T-helper 22 cell (primary cell): ENCODE measurements around the gene HNRNPR.
A peak's percentile ranks its signal among the peaks of the same experiment; 100 is the strongest.
"Not testable (repeated sequence)": the region's sequence is repeated elsewhere in the genome, so short reads cannot be mapped to it uniquely, and the experiment has no call there.

Experiments
- DNase-seq: peaks from one replicate; pipeline ENCODE4 v3.0.0-alpha.2; 2020; ENCODE audit warnings: low read depth

The HNRNPR gene

DNA sequence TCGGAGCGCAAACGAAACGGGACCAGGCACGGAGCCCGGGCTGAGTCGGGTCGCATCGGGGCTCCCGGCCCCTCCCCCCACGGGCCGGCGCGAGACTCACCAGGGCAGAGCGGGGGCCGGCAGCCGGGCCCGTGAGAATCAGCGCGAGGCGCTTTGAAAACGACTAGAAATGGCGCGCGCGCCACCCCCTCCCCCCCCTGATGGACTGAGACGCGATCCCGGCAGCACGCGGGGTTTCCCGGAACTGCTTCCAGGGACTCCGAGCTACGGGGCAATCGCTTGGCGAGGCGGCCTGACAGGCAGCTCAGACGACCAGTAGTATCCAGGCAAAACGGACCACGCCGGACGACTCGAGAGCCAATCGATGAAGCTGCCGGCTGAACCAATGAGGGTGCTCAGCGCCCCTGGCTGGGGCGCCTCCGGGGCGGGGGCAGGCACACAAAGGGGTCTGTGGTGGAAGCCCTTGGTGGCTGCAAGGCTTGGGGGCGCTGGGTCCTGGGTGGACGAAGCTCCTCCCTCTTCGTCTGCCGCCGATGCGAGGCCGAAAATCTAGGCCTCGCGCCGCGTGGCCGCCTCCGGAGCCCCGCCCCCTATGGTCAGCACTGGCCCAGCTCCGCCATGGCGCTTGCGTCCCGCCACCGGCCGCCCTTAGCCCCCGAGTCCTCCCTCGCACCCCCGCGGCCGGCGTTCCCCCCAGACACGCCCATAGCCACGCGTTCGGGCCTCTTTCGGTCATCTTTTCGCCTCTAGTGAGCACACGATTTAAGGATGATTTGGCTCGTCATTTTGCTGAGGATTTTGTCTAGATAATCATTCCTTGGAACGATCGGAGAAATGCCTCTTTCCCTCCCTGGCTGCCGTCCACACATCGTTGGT, at the start of gene HNRNPR:
Gene HNRNPR (minus strand): TSS at position 174 of the 876 bp plus-strand sequence. CDS start 3,276 bp downstream, outside the sequence.
- peak; percentile 99 for DNase-seq

GRCh38 chr1:23393706-23394105, 49.6 kb upstream of the HNRNPR start:
- DNase-seq: no peak

GRCh38 chr1:23392125-23392855, 48.2 kb upstream of the HNRNPR start:
- no peak for DNase-seq

GRCh38 chr1:23389837-23390321, 45.8 kb upstream of the HNRNPR start:
- no peak for DNase-seq

- DNase-seq: no peak
These were observed 43.4 kb upstream of the HNRNPR start for GRCh38 chr1:23387494-23387893.

GRCh38 chr1:23385119-23385621, 41.1 kb upstream of the HNRNPR start:
- DNase-seq: no peak

GRCh38 chr1:23384312-23385058, 40.4 kb upstream of the HNRNPR start:
- no peak for DNase-seq

GRCh38 chr1:23383577-23384311, 39.7 kb upstream of the HNRNPR start:
- no peak for DNase-seq

DNA sequence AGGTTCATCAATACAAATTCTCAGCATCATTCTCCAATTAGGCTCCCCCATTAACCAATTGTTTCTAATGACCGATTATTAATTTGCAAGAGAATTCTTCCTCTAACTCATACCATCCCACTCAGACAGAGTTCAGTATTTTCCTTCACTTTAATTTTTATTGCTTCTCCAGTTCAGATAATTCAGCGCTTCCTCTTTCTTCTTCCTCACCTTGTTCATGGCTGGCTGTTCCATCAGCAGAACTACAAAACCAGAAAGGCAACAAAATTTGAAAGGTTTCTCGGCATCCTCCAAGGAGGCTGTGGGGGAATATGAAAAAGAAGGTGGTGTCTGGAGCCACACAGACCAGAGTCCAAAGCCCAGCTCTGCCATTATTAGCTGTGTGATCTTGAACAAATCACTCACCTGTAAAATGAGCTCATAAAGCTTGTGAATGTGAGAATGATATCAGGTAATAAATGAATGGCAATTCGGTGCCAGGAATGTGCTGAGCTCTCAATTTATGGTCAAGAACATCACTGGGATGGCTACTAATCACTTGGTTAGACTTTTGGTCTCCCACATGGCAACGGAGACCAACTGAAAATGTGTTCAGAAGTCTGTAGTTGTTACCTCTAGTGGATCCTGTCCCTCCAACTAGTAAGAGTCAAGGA, 37.3 kb upstream of the HNRNPR start:
- DNase-seq: no peak

DNA sequence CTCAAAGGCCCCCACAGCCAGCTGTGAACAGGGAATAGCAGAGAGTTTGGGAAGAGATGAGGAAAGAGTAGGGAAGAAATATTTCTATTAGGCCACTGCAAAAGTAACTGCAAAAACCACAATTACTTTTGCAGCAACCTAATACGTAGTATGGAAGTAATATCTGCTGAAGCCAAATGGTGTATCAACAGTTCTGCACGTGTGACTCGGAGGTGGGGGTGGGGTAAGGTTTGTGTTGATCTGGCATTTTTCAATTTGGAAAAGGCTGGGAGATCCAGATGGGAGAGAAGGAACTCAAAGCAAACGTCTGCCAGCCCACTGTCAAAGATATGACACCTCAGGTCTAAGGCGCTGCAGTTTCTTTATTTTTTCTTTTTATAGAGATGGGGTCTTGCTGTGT, 36.6 kb upstream of the HNRNPR start:
- no peak for DNase-seq

GRCh38 chr1:23380236-23380635, 36.2 kb upstream of the HNRNPR start:
- not testable (repeated sequence) for DNase-seq

- DNase-seq: no peak
These were observed 33.1 kb upstream of the HNRNPR start for GRCh38 chr1:23376890-23377811.

DNA sequence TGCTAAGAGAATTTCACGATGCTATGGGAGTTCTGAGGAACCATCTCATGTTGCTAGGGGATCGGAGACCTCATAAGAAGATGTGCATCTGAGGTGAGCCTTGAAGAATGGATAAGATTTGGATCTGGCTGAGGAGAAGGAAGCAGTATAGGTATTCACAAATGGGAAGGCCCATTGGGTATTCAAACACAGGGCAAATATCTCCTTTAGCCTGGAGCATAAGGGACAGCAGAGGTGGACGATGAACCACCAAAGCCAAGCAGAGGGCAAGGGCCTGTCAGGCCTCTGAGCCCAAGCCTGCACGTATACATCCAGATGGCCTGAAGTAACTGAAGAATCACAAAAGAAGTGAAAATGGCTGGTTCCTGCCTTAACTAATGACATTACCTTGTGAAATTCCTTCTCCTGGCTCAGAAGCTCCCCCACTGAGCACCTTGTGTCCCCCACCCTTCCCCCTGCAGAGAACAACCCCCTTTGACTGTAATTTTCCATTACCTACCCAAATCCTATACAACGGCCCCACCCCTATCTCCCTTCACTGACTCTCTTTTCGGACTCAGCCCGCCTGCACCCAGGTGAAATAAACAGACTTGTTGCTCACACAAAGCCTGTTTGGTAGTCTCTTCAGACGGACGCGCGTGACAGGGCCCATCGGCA, 30.1 kb upstream of the HNRNPR start:
- DNase-seq: not testable (repeated sequence)

DNA sequence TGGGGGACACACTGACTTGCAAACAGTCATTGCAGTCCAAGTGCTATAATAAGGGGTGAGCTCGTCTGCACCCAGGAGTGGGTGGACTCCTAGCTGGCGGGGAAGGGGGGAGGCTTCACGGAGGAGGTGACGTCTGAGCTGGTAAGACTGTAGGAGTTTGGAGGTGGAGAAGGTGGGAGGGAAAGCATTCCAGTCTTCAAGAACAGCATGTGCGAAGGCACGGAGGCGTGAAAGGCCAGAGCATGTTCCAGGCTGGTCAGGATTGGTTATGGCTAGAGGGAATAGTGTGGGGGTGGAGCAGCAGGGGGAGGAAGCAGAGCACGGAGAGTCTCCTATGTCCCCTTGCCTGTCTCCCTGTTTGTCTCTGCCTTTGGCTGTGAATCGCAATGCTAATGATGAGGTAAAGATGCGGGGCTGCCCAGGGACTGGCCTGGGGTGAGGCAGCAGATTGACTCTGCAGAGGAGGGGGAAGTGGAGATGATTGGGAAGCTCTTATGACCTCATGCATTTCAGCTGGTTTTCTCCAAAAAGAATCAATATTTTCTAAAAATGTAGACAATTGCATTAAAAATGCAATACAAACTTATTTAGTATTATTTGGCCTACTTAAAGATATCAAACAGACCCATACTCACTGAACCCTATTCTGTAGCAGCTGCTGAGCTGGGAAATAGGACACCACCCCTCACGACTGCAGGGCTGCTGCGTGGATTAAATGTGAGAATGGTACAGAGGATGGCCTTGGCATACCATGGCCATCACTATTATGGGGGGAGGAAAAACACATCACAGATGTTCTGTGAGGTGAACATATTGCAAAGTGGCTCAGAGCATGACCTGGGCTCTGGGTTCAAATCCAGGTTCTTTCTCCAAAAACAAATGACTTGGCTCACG, 28.1 kb upstream of the HNRNPR start:
- no peak for DNase-seq

DNA sequence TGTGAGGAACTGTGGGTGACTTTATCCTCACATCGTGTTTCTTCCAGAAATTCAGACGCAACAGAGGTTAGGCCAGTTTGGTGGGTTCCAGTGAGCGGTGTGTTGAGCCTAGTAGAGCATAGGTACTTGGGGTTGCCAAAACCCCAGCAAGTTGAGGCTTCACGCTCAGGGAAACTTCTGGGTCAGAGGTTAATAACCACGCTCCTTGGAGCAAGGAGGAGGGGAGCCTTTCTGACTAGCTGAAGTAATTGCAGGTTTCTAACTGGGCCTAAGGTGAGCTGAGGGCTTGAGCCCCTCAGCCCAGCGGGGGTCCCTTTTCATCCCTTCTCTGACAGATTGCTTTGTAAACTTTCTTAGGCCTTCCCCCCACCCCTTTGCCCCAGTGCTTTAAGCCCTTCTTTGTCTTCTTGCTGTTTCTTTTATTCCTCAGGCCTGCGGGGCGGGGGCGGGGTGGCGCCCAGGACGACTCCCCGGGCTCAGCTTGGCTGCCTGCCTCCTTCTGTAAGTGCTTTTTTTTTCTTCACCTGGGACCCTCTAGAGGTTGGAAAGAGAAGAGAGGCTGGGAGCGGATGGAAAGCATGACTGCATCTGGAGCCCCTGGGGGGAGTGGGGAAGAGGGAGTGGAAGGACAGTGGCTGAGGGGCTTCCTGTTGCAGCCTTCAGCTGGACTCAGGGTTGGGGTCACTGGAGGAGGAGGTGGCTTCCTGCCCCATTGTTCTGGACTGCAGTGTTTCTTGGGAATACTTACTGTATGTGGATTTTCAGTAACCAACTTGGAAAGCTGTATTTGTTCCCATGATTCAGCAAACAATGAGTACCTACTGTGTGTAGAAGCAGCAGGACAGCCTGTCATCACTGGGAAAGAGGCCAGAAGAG, 26.9 kb upstream of the HNRNPR start:
- no peak for DNase-seq

- DNase-seq: no peak
These were observed 26.2 kb upstream of the HNRNPR start for GRCh38 chr1:23370330-23370708.

DNA sequence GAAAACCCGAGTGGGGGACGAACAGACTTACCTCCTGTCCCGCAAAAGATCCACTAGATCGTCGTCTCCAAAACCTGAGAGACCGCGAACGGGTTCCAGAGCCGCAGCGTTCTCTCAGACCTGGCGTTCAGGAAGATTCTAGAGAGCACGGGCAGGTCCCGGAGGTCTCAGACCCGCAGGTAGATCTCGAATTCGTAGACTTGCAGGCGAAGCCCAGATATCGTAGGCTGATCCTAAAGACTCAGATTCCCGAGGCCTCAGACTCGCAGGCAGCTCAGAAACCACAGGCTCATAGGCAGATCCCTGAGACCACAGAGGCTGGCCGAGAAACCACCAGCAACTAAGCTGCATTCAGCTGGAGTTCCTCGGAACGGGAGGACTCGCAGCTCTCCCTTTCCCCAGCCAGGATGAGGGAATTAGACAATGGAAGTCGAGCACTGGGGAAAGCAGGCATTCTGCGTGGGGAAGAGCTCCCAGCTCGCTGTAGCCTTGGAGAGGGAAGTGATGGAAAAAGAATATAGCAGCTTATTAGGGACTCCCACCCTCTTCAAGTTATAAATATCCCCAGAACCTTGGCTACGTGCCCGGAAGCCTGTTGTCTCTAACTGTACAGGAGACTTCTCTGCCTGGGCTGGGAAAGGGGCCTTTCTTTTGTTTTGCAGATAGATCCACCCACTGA, 25.4 kb upstream of the HNRNPR start, which contains the start of gene ZNF436:
Gene ZNF436 (minus strand): TSS at position 502 of the 679 bp plus-strand sequence. CDS start 1,831 bp downstream, outside the sequence.
- DNase-seq: no peak
